ENCODE data around the gene PDE1C. TPM values are rescaled to one million over a fixed set of nuclear protein-coding genes. Genes with fewer than 3 reads are reported as not detected.

Gene PDE1C
- 0.11 TPM for polyA plus RNA-seq (2012; ENCODE audit: insufficient read length, low read depth)

DNA sequence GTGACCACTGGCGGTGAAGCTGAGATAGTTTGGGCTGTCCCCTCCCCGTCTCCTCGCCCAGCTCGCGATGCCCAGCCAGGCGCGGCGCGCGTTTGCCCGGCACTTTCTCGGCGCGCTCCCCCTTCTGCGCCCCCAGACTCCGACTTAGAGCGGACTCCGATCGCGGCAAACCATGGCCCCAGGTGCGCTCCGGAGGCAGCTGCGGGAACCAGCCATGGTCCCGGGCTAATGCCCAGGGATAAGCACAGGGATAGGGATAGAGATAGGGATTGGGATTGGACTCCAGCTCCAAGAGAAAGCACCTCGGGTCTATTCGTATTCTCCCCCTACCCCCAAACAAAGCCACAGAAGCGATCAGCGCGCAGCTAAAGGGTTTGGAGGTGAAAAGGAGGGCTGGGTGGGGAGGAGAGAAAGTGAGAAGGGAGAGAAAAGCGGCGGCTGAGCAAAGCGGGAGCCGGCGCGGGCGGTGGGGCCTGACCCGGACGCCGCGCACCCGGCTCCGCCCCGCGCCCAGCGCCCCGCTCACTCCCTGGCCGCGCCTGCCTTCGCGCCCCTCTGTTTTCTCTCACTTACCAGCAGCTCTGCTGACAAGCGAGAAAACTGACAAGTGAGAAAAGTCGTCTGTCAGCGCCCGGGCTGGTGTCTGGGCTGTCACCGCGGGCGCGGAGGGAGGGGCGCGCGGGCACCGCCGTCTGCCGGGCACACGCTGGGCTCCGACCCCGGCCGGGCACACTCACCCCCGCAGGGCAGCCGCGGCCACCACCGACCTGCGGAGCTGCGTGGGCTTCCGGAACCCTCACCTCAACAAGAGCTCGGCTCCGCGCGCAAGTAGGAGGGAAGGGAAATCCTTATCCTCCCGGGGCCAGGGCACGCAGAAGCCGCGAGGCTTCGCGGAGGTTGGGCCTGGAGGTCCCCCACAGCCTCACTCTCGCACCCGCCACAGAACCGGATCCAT, at the start of gene PDE1C:
TSS of gene PDE1C (minus strand) at position 2 of the 955 bp plus-strand sequence.
- TF ChIP-seq, protein P1, sequence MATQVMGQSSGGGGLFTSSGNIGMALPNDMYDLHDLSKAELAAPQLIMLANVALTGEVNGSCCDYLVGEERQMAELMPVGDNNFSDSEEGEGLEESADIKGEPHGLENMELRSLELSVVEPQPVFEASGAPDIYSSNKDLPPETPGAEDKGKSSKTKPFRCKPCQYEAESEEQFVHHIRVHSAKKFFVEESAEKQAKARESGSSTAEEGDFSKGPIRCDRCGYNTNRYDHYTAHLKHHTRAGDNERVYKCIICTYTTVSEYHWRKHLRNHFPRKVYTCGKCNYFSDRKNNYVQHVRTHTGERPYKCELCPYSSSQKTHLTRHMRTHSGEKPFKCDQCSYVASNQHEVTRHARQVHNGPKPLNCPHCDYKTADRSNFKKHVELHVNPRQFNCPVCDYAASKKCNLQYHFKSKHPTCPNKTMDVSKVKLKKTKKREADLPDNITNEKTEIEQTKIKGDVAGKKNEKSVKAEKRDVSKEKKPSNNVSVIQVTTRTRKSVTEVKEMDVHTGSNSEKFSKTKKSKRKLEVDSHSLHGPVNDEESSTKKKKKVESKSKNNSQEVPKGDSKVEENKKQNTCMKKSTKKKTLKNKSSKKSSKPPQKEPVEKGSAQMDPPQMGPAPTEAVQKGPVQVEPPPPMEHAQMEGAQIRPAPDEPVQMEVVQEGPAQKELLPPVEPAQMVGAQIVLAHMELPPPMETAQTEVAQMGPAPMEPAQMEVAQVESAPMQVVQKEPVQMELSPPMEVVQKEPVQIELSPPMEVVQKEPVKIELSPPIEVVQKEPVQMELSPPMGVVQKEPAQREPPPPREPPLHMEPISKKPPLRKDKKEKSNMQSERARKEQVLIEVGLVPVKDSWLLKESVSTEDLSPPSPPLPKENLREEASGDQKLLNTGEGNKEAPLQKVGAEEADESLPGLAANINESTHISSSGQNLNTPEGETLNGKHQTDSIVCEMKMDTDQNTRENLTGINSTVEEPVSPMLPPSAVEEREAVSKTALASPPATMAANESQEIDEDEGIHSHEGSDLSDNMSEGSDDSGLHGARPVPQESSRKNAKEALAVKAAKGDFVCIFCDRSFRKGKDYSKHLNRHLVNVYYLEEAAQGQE (IDR thresholded peaks at IDR 0.05; ENCODE audit: insufficient read depth in 1 of 2, low read depth in 2 of 2, low read length in 2 of 2) = no peak
- TF ChIP-seq POLR2AphosphoS5 (IDR thresholded peaks at IDR 0.05; ENCODE audit: low read depth, low read length) = no peak
- no peak for TF ChIP-seq FOXP2 (optimal IDR thresholded peaks at IDR 0.05; ENCODE audit: borderline replicate concordance, extremely low read depth, extremely low read length, insufficient read depth)
- no peak for TF ChIP-seq TAF1 (IDR thresholded peaks at IDR 0.05; ENCODE audit: borderline replicate concordance, insufficient read depth, low read length)
- TF ChIP-seq SIN3A (IDR thresholded peaks at IDR 0.05; ENCODE audit: borderline replicate concordance, insufficient read depth, low read length) = no peak

DNA sequence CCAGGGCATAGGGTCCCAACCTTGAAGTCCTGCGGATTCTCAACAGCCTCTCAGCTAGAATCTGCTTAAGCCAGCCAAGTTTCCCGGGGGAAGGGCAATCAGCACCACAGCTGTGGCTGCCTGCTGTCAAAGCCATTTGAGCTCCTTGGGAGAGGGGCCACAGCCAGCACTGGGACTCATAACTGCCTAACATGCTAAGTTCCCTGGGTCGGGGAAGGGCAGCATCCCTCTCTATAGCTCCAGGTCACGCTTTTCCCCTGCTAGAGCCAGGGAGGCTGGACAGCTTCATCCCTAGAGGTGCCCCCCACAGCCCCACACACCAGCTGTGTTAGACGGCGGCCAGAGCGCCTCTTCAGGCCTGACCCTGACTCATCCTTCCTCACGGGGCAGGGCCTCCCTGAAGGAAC, 49.6 kb upstream of the PDE1C start:
- TF ChIP-seq, protein P1 (IDR thresholded peaks at IDR 0.05; ENCODE audit: insufficient read depth in 1 of 2, low read depth in 2 of 2, low read length in 2 of 2) = no peak
- TF ChIP-seq TAF1 (IDR thresholded peaks at IDR 0.05; ENCODE audit: borderline replicate concordance, insufficient read depth, low read length) (no peak), POLR2AphosphoS5 (IDR thresholded peaks at IDR 0.05; ENCODE audit: low read depth, low read length) (no peak), FOXP2 (optimal IDR thresholded peaks at IDR 0.05; ENCODE audit: borderline replicate concordance, extremely low read depth, extremely low read length, insufficient read depth) (no peak), SIN3A (IDR thresholded peaks at IDR 0.05; ENCODE audit: borderline replicate concordance, insufficient read depth, low read length) (no peak)

DNA sequence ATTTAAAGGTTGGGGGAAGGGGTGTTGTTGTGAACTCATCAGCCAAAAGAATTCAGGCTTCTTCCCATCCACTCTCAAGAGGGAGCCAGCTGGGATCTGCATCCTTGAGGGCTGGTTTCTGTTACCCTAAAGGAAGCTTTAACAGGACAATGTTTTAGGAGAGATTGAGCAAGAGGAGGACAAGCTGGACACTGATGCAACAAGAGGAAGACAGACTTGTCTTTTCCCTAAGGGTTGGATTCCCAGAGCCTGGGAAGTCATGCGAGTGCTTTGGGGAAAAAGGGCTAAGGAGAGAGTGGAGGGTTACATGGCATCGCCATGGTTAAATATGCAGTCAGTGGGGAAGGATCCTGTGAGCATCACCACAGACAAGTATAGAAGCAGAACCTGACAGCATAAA, 47.6 kb upstream of the PDE1C start:
- TF ChIP-seq TAF1 (IDR thresholded peaks at IDR 0.05; ENCODE audit: borderline replicate concordance, insufficient read depth, low read length) (no peak), SIN3A (IDR thresholded peaks at IDR 0.05; ENCODE audit: borderline replicate concordance, insufficient read depth, low read length) (no peak), FOXP2 (optimal IDR thresholded peaks at IDR 0.05; ENCODE audit: borderline replicate concordance, extremely low read depth, extremely low read length, insufficient read depth) (no peak), POLR2AphosphoS5 (IDR thresholded peaks at IDR 0.05; ENCODE audit: low read depth, low read length) (no peak)
- TF ChIP-seq, protein P1 (IDR thresholded peaks at IDR 0.05; ENCODE audit: insufficient read depth in 1 of 2, low read depth in 2 of 2, low read length in 2 of 2) = no peak

DNA sequence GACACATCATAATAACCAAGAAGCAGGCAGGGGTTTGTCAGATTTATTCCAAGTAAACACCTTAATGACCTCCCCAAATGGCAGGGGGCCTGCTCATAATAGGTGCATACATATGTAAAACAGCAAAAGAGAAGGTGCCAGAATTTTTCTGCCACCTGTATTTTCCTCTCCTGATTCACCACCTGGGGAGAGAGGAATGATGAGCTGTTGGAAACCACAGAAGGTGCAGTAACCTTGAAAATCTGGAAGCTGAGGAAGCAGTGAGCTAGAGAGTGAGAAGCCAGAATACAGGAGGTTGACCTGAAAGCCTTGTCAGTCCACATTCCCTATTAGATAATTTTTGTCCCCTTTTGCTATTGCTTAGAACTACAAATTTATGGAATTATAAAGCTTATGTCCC, 46.2 kb upstream of the PDE1C start:
- TF ChIP-seq TAF1 (IDR thresholded peaks at IDR 0.05; ENCODE audit: borderline replicate concordance, insufficient read depth, low read length) (no peak), POLR2AphosphoS5 (IDR thresholded peaks at IDR 0.05; ENCODE audit: low read depth, low read length) (no peak), SIN3A (IDR thresholded peaks at IDR 0.05; ENCODE audit: borderline replicate concordance, insufficient read depth, low read length) (no peak), FOXP2 (optimal IDR thresholded peaks at IDR 0.05; ENCODE audit: borderline replicate concordance, extremely low read depth, extremely low read length, insufficient read depth) (no peak)
- TF ChIP-seq, protein P1 (IDR thresholded peaks at IDR 0.05; ENCODE audit: insufficient read depth in 1 of 2, low read depth in 2 of 2, low read length in 2 of 2) = no peak
